HS-27A (cell line): Measurements from ENCODE around the gene CBLN1.
"Not testable (repeated sequence)": the region's sequence is repeated elsewhere in the genome, so short reads cannot be mapped to it uniquely, and the experiment has no call there.

Experiments used
- DNase-seq: peaks from one replicate; pipeline ENCODE4 v3.0.0-alpha.2; 2012; ENCODE audit warnings: low read depth, missing footprints

Gene CBLN1

GRCh38 chr16:49277766-49278566 is 3.7 kb downstream of the CBLN1 start:
- DNase-seq = no peak

GRCh38 chr16:49277386-49277742 is 4.3 kb downstream of the CBLN1 start:
- no peak for DNase-seq

- DNase-seq = no peak
Observed at GRCh38 chr16:49276646-49277385, 4.8 kb downstream of the CBLN1 start.

- no peak for DNase-seq
Observed at GRCh38 chr16:49275870-49276269, 5.8 kb downstream of the CBLN1 start.

- DNase-seq = no peak
Observed at GRCh38 chr16:49275050-49275730, 6.4 kb downstream of the CBLN1 start.

GRCh38 chr16:49274591-49274990 is 7.0 kb downstream of the CBLN1 start:
- DNase-seq = no peak

GRCh38 chr16:49273771-49274170 is 7.9 kb downstream of the CBLN1 start:
- DNase-seq = no peak

GRCh38 chr16:49271363-49271762 is 10.3 kb downstream of the CBLN1 start:
- no peak for DNase-seq

- no peak for DNase-seq
Observed at GRCh38 chr16:49269201-49269600, 12.4 kb downstream of the CBLN1 start.

- DNase-seq = no peak
Observed at GRCh38 chr16:49268667-49269066, 13.0 kb downstream of the CBLN1 start.

- no peak for DNase-seq
Observed at GRCh38 chr16:49262501-49262900, 19.1 kb downstream of the CBLN1 start.

GRCh38 chr16:49261930-49262329 is 19.7 kb downstream of the CBLN1 start:
- DNase-seq = no peak

- no peak for DNase-seq
Observed at GRCh38 chr16:49260956-49261530, 20.6 kb downstream of the CBLN1 start.

GRCh38 chr16:49260253-49260652 is 21.4 kb downstream of the CBLN1 start:
- DNase-seq = no peak

GRCh38 chr16:49259330-49259729 is 22.3 kb downstream of the CBLN1 start:
- DNase-seq = no peak

- no peak for DNase-seq
Observed at GRCh38 chr16:49250689-49251088, 30.9 kb downstream of the CBLN1 start.

- no peak for DNase-seq
Observed at GRCh38 chr16:49248227-49248626, 33.4 kb downstream of the CBLN1 start.

- DNase-seq = no peak
Observed at GRCh38 chr16:49236216-49236615, 45.4 kb downstream of the CBLN1 start.

- DNase-seq = not testable (repeated sequence)
Observed at GRCh38 chr16:49228335-49228734, 53.3 kb downstream of the CBLN1 start.
